Brain microvascular endothelial cell (primary cell): Measurements from ENCODE around the gene PLAC8L1.

ENCODE experiments used
- DNase-seq: peaks from one replicate; pipeline ENCODE4 v3.0.0-alpha.2; 2020
- H3K27ac ChIP-seq: fragments of 250-450 bp; sonication (Bioruptor Pico); 2 replicates; pipeline ENCODE4 v1.5.1; 2020; ENCODE audit warnings: mild to moderate bottlenecking, moderate library complexity
- H3K27me3 ChIP-seq: fragments of 250-450 bp; sonication (Bioruptor Pico); replicated peaks from 2 replicates; pipeline ENCODE4 v1.5.1; 2020; ENCODE audit warnings: mild to moderate bottlenecking
- H3K36me3 ChIP-seq: fragments of 250-450 bp; sonication (Bioruptor Pico); replicated peaks from 2 replicates; pipeline ENCODE4 v1.5.1; 2020; ENCODE audit warnings: mild to moderate bottlenecking
- H3K4me3 ChIP-seq: 2 replicates; pipeline ENCODE4 v1.5.1; 2011; ENCODE audit warnings: low read depth, mild to moderate bottlenecking, control low read depth, low read length, moderate library complexity
- in situ Hi-C: cut with HindIII; loops from 2 replicates; pipeline ENCODE4 v1.10.0; 2017; ENCODE audit warnings: low sequenced_read_pairs, low pct_ligation_motif_present
- TF ChIP-seq, protein P1 (sequence below): IDR thresholded peaks from 2 replicates; pipeline ENCODE4 v1.5.1; 2011; ENCODE audit warnings: low read depth, mild to moderate bottlenecking, moderate library complexity, low read length, control low read depth, inconsistent platforms; ENCODE audit errors: missing control alignments

Gene PLAC8L1

DNA sequence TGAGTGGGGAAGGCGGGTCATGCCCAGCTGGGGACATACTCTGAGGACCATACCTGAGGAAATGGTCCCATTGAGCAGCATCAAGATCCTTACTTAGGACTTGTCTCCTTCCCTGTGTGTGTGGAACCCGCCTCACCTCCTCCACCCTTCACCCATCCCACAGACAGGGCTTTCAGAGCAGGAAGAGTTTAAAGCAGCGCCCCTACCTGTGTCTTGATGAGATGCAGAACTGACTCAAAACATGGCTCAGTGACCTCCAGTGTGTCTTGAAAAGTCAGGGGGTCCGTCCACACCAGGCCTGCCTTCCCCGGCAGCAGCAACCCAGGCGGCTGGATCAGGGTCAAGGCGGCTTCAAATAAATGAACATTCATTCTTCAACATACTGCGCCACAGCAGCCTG lies 38.4 kb downstream of the PLAC8L1 start:
- Histone ChIP-seq H3K36me3 (no peaks in the 10 kb centered on the region), H3K27ac (no peak overlapping the region), H3K4me3 (no peak overlapping the region), H3K27me3 (no peaks in the 10 kb centered on the region)
- TF ChIP-seq, protein P1, sequence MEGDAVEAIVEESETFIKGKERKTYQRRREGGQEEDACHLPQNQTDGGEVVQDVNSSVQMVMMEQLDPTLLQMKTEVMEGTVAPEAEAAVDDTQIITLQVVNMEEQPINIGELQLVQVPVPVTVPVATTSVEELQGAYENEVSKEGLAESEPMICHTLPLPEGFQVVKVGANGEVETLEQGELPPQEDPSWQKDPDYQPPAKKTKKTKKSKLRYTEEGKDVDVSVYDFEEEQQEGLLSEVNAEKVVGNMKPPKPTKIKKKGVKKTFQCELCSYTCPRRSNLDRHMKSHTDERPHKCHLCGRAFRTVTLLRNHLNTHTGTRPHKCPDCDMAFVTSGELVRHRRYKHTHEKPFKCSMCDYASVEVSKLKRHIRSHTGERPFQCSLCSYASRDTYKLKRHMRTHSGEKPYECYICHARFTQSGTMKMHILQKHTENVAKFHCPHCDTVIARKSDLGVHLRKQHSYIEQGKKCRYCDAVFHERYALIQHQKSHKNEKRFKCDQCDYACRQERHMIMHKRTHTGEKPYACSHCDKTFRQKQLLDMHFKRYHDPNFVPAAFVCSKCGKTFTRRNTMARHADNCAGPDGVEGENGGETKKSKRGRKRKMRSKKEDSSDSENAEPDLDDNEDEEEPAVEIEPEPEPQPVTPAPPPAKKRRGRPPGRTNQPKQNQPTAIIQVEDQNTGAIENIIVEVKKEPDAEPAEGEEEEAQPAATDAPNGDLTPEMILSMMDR: no peak
- DNase-seq: no peak
- in situ Hi-C loops: no loop called here

DNA sequence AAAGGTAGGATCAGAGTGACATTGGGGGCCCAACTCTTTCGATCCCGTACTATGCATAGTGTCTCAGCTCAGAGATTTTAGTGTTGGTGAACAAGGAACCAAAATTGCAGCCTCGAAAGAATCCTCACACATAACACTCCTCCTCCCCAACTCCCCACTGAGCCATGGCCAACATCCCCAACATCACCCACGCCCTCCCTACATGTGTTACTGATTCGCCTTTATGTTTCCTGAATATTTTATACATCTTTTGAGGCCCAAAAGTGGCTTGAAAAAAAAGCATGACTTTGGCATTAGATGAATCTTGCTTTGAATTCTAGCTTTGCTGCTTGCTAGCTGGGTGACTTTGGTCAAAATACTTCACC lies 45.2 kb downstream of the PLAC8L1 start:
- TF ChIP-seq, protein P1: no peak
- no peak for DNase-seq
- Histone ChIP-seq H3K27me3 (peaks cover 4% of the 10 kb centered on the region), H3K27ac (no peak overlapping the region), H3K4me3 (no peak overlapping the region), H3K36me3 (no peaks in the 10 kb centered on the region)
- in situ Hi-C loops: no loop called here

DNA sequence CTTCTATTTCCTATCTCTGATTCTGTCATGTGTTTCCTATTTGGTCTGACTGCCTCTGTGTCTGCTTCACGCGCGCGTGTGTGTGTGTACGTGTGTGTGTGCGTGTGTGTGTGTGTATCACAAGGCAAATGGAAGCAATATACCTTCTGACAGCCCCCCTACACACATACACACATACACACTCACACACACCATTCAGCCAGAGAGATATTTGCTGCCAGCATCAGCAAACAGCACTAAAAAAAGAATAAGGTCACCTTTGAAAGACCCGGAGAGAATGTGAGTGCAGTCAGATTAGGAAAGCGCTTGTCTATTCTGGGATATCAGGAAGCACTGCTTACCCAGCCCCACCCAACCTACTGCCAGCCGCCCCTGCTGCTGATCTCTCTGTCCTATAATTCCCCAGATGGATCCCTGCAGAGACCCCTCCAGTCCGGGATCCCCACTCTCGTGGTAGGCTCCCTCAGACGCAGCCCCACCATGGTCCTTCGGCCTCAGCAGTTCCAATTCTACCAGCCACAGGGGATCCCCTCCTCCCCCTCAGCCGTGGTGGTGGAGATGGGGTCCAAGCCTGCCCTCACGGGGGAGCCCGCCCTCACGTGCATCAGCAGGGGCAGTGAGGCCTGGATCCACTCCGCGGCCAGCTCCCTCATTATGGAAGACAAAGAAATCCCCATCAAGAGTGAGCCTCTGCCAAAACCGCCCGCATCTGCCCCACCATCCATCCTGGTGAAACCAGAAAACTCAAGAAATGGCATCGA lies 45.7 kb downstream of the PLAC8L1 start:
- TF ChIP-seq, protein P1: no peak
- no peak overlapping the region for H3K4me3 ChIP-seq
- DNase-seq: no peak
- H3K36me3 ChIP-seq: no peaks in the 10 kb centered on the region
- H3K27ac ChIP-seq: no peak overlapping the region
- H3K27me3 ChIP-seq: peaks cover 4% of the 10 kb centered on the region
- in situ Hi-C loops: no loop called here

DNA sequence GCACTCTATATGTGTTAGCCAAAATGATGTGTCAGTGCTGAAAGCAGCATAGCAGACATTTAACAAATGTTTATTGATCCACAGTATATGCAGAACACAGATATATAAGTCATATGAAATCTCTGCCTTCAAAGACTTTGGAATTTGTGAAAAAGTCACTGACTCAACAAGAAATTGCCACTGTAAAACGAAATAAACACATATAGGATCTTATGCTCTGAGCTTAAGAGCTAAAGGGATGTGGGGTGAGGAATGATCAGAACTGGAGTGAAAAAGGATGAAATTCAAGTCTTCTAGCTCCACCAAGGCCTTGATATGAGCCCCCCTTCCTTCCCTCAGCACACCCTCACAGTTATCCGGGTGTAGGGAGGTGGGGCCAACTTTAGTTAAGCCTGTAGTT lies 49.9 kb downstream of the PLAC8L1 start:
- in situ Hi-C loops: no loop called here
- Histone ChIP-seq H3K4me3 (no peak overlapping the region), H3K27me3 (peaks cover 4% of the 10 kb centered on the region), H3K36me3 (no peaks in the 10 kb centered on the region), H3K27ac (no peak overlapping the region)
- DNase-seq: no peak
- TF ChIP-seq, protein P1: no peak

DNA sequence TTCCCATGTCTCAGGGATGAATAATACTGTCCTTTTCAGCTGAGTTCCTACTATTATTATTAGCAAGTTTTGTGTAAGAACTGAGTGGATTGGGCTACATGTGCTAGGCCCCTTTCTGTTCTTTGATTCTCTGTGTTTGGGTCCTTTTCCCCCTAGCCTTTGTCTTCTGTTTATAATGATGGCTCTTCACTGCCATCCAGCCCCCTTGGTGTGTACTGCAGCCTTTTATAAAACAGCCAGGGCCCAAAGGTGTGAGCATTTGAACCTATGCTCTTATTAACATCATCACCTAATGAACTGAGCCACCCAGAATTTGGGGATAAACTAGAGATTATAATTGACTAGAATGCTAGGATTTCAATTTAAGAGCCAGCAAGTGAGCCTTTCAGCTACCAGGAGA lies 52.6 kb downstream of the PLAC8L1 start:
- H3K36me3 ChIP-seq: no peaks in the 10 kb centered on the region
- TF ChIP-seq, protein P1: peak; percentile 58
- DNase-seq: no peak
- no peaks in the 10 kb centered on the region for H3K27me3 ChIP-seq
- in situ Hi-C loops: no loop called here
- no peak overlapping the region for H3K27ac ChIP-seq
- no peak overlapping the region for H3K4me3 ChIP-seq

DNA sequence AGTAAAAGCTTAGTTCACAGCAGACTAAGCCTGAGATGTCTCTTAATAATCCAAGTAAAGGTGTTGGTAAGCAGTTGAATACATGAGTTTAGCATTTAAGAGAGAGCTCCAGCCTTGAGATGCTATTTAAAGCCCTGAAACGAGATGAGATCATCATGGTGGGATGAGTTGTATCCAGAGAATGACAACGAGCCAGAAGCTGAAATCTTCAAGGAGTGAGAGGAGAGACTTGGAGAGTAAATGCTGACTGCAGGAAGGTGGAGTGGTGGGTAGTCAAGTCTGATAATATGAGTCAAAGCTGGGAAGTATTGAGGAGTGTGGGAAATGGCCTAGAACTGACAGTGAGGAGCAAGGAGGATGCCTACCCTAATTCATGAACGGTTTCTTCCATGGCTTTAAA lies 53.7 kb downstream of the PLAC8L1 start:
- TF ChIP-seq, protein P1: no peak
- no peaks in the 10 kb centered on the region for H3K36me3 ChIP-seq
- no peaks in the 10 kb centered on the region for H3K27me3 ChIP-seq
- no peak overlapping the region for H3K27ac ChIP-seq
- DNase-seq: peak; percentile 46
- in situ Hi-C loops: no loop called here
- H3K4me3 ChIP-seq: no peak overlapping the region
